Measurements from ENCODE around the gene SLC7A1.

SLC7A1 gene

DNA sequence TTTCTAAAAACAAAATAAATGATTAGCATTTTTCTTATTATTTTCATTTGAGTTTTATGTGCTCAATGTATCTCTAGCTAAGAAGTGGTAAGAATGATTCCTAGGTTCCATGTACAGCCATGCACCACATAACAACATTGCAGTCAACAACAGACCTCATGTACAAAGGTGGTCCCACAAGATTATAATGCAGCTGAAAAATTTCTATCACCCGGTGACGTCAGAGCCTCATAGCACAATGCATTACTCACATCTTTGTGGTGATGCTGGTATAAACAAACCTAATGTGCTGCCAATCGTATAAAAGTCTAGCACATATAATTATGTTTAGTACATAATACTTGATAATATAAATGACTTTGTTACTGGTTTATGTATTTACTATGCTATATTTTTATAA lies 120.5 kb downstream of the SLC7A1 start:
- CTCF ChIA-PET, result no interaction called here

DNA sequence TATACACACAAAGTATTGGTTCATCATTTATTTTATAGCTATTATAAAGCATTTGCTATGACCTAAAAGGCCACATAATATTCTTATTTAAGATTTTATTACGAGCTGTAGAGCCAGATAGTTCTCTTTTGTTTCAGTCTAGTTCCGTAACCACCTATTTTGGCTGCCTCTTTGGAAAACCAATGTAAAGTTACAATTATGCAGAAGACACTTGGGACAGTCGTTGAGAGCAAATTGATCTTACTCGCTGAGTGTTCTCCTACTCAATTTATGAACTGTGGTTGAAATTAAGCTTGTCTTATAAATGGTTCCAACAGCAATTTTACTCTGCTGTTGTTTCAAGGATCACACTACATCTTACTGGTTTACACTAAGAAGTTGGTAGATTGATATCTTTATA lies 122.3 kb downstream of the SLC7A1 start:
- no peak for DNase-seq (ENCODE audit: extremely low spot score)
- CTCF ChIA-PET, result interaction anchor here (0.6 kb wide), 1 partner anchor 640 kb away, joined by 3 read pairs; no protein-coding TSS in a partner anchor
- TF ChIP-seq TARDBP (IDR thresholded peaks at IDR 0.05) (no peak), HDGF (IDR thresholded peaks at IDR 0.05; ENCODE audit: borderline replicate concordance) (no peak), LEF1 (IDR thresholded peaks at IDR 0.05; ENCODE audit: borderline replicate concordance) (no peak), ELF4 (IDR thresholded peaks at IDR 0.05) (no peak), FOXM1 (IDR thresholded peaks at IDR 0.05; ENCODE audit: borderline replicate concordance) (no peak), SUZ12 (IDR thresholded peaks at IDR 0.05) (no peak), BHLHE40 (IDR thresholded peaks at IDR 0.05; ENCODE audit: borderline replicate concordance) (no peak), ARNT (IDR thresholded peaks at IDR 0.05) (no peak), L3MBTL2 (conservative IDR thresholded peaks at IDR 0.05) (no peak), FOXA1 (IDR thresholded peaks at IDR 0.05) (no peak), NFRKB (IDR thresholded peaks at IDR 0.05) (no peak), ZNF384 (IDR thresholded peaks at IDR 0.05) (no peak), FOXK2 (IDR thresholded peaks at IDR 0.05) (no peak), CTBP1 (IDR thresholded peaks at IDR 0.05; ENCODE audit: borderline replicate concordance) (no peak), SP1 (IDR thresholded peaks at IDR 0.05) (no peak)
- TF ChIP-seq, protein P1, sequence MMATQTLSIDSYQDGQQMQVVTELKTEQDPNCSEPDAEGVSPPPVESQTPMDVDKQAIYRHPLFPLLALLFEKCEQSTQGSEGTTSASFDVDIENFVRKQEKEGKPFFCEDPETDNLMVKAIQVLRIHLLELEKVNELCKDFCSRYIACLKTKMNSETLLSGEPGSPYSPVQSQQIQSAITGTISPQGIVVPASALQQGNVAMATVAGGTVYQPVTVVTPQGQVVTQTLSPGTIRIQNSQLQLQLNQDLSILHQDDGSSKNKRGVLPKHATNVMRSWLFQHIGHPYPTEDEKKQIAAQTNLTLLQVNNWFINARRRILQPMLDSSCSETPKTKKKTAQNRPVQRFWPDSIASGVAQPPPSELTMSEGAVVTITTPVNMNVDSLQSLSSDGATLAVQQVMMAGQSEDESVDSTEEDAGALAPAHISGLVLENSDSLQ (IDR thresholded peaks at IDR 0.05), result no peak
- POLR2A ChIA-PET, result no interaction called here

More for the DNA sequence above, 120.5 kb downstream of the SLC7A1 start:
- POLR2A ChIA-PET, result no interaction called here
- TF ChIP-seq FOXM1 (IDR thresholded peaks at IDR 0.05; ENCODE audit: borderline replicate concordance) (no peak), LEF1 (IDR thresholded peaks at IDR 0.05; ENCODE audit: borderline replicate concordance) (no peak)
- TF ChIP-seq, protein P1 (IDR thresholded peaks at IDR 0.05), result no peak
- no peak for DNase-seq (ENCODE audit: extremely low spot score)

DNA sequence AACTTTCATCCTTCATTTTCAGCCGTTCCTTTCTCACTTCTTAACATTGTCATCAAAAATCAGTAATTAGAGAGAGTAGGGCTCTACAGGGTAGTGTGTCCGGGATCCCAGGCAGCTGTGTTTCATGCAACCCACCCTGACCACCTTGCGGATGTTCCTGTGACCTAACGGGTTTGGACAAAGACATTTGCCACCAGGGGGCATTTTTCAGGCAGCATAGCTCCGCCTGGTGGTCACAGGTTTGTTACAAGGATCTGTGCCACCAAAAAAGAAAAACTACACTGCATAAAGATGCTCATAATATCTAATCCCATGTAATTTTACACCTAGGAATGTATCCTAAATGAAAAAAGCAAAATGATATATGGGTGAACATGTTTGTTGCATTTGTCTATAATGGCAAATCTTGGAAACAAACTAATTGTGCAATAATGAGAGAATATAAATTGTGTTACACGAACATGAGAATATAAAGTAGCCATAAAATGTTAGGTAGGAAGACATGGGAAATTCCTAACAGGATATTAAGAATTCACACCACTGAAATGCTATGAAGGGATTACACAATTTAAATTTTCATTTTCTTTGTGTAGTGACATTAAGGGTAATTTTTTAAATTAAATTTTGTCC lies 123.0 kb downstream of the SLC7A1 start:
- peak; percentile 68 for DNase-seq (ENCODE audit: extremely low spot score)

DNA sequence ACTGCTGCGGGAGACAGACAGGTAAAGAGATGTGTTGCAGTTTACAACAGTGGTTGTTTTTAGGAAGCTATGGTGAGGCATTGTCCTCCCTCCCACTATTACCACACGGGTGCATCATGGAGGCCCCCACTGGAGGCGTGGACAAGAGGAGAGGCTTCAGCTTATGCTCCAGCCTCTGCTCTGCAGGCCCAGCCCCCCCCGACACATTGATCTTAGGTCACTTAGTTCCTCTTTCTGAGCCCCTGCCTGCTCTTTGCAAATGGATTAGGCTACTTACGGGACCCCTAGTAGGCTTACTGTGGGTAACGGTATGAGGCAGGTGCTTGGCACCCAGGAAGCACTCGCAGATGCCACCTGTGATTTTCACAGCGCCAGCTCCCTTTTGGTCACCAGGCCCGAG lies 123.9 kb downstream of the SLC7A1 start:
- TF ChIP-seq NFRKB (IDR thresholded peaks at IDR 0.05) (no peak), CTBP1 (IDR thresholded peaks at IDR 0.05; ENCODE audit: borderline replicate concordance) (no peak), TARDBP (IDR thresholded peaks at IDR 0.05) (no peak), FOXK2 (IDR thresholded peaks at IDR 0.05) (no peak), HDGF (IDR thresholded peaks at IDR 0.05; ENCODE audit: borderline replicate concordance) (no peak), ZNF384 (IDR thresholded peaks at IDR 0.05) (no peak), ELF4 (IDR thresholded peaks at IDR 0.05) (no peak), ARNT (IDR thresholded peaks at IDR 0.05) (no peak), LEF1 (IDR thresholded peaks at IDR 0.05; ENCODE audit: borderline replicate concordance) (no peak), BHLHE40 (IDR thresholded peaks at IDR 0.05; ENCODE audit: borderline replicate concordance) (no peak), SUZ12 (IDR thresholded peaks at IDR 0.05) (no peak), FOXM1 (IDR thresholded peaks at IDR 0.05; ENCODE audit: borderline replicate concordance) (no peak), FOXA1 (IDR thresholded peaks at IDR 0.05) (no peak), SP1 (IDR thresholded peaks at IDR 0.05) (no peak), L3MBTL2 (conservative IDR thresholded peaks at IDR 0.05) (no peak)
- TF ChIP-seq, protein P1 (IDR thresholded peaks at IDR 0.05), result no peak
- DNase-seq (ENCODE audit: extremely low spot score), result no peak
- ChIA-PET CTCF (interaction anchor here (0.5 to 1.6 kb wide), 5 partner anchors 12 to 270 kb away, joined by 3 to 7 read pairs (median 3); no protein-coding TSS in a partner anchor), POLR2A (no interaction called here)

More for the DNA sequence above, 123.0 kb downstream of the SLC7A1 start:
- ChIA-PET CTCF (interaction anchor here (0.5 to 1.6 kb wide), 6 partner anchors 11 to 269 kb away, joined by 3 to 7 read pairs (median 3); no protein-coding TSS in a partner anchor), POLR2A (no interaction called here)
- TF ChIP-seq TARDBP (IDR thresholded peaks at IDR 0.05) (no peak), ARNT (IDR thresholded peaks at IDR 0.05) (no peak), ELF4 (IDR thresholded peaks at IDR 0.05) (no peak), FOXK2 (IDR thresholded peaks at IDR 0.05) (no peak), NFRKB (IDR thresholded peaks at IDR 0.05) (no peak), BHLHE40 (IDR thresholded peaks at IDR 0.05; ENCODE audit: borderline replicate concordance) (no peak), SP1 (IDR thresholded peaks at IDR 0.05) (no peak), FOXM1 (IDR thresholded peaks at IDR 0.05; ENCODE audit: borderline replicate concordance) (no peak), CTBP1 (IDR thresholded peaks at IDR 0.05; ENCODE audit: borderline replicate concordance) (no peak)

DNA sequence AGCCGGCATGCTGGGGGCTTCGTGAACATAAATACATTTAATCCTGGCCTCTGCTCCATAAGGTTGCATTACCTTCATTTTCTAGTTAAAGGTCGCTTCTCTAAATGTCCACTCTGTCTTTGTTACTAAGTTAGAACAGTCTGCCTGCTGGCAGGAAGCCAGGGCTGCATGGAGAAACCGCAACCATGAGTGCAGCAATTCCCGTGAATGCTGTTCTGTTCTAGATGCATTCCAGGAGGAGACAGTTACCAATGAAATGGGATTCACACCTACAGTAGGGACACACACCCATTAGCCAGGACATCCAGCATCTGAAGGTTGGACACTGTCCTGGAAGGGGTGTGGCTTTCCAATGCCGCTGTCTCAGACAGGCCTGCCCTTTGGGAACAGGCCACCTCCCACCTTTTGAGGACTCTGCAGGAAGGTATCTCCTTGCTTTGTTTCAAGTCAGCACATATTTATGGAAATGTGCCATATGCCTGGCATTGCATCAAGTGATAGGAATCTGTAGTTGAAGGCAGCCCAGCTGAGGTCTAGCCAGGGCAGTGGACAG lies 129.7 kb downstream of the SLC7A1 start:
- TF ChIP-seq BHLHE40 (IDR thresholded peaks at IDR 0.05; ENCODE audit: borderline replicate concordance) (no peak), ZNF384 (IDR thresholded peaks at IDR 0.05) (no peak), FOXK2 (IDR thresholded peaks at IDR 0.05) (no peak), SUZ12 (IDR thresholded peaks at IDR 0.05) (no peak), TARDBP (IDR thresholded peaks at IDR 0.05) (no peak), SP1 (IDR thresholded peaks at IDR 0.05) (no peak), LEF1 (IDR thresholded peaks at IDR 0.05; ENCODE audit: borderline replicate concordance) (no peak), FOXM1 (IDR thresholded peaks at IDR 0.05; ENCODE audit: borderline replicate concordance) (no peak), NFRKB (IDR thresholded peaks at IDR 0.05) (no peak), L3MBTL2 (conservative IDR thresholded peaks at IDR 0.05) (no peak), ELF4 (IDR thresholded peaks at IDR 0.05) (no peak), ARNT (IDR thresholded peaks at IDR 0.05) (no peak), CTBP1 (IDR thresholded peaks at IDR 0.05; ENCODE audit: borderline replicate concordance) (no peak), FOXA1 (IDR thresholded peaks at IDR 0.05) (no peak), HDGF (IDR thresholded peaks at IDR 0.05; ENCODE audit: borderline replicate concordance) (no peak)
- TF ChIP-seq, protein P1 (IDR thresholded peaks at IDR 0.05), result no peak
- CTCF ChIA-PET, result no interaction called here
- POLR2A ChIA-PET, result no interaction called here

More for the DNA sequence above, 129.7 kb downstream of the SLC7A1 start:
- no peak for DNase-seq (ENCODE audit: extremely low spot score)
